ENCODE data around the gene PPFIA2.

The PPFIA2 gene

DNA sequence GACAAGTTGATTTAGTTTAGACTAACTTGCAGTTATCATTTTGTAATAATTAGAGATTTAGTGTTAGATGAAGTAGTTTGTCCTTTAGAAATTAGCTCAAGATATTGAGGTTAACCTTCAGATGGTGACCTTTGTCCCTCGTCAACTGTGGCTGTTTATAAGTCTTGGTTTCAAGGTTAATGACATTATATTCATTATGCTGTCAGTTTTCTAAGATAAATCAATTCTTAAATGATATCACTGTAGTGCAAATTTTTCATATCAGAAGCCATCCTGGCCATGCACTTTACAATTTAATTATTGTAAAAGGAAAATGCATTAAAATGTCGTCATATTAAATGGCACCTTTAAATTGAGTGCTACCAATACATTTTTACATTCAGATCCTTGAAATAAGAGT, 19.6 kb upstream of the PPFIA2 start:
- no peak overlapping the region for H3K4me3 ChIP-seq (ENCODE audit: low read depth, low read length)
- TF ChIP-seq, protein P1, sequence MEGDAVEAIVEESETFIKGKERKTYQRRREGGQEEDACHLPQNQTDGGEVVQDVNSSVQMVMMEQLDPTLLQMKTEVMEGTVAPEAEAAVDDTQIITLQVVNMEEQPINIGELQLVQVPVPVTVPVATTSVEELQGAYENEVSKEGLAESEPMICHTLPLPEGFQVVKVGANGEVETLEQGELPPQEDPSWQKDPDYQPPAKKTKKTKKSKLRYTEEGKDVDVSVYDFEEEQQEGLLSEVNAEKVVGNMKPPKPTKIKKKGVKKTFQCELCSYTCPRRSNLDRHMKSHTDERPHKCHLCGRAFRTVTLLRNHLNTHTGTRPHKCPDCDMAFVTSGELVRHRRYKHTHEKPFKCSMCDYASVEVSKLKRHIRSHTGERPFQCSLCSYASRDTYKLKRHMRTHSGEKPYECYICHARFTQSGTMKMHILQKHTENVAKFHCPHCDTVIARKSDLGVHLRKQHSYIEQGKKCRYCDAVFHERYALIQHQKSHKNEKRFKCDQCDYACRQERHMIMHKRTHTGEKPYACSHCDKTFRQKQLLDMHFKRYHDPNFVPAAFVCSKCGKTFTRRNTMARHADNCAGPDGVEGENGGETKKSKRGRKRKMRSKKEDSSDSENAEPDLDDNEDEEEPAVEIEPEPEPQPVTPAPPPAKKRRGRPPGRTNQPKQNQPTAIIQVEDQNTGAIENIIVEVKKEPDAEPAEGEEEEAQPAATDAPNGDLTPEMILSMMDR (IDR thresholded peaks at IDR 0.05; ENCODE audit: control insufficient read depth, extremely low read depth, insufficient read depth), result no peak
- DNase-seq (ENCODE audit: low read depth), result no peak

DNA sequence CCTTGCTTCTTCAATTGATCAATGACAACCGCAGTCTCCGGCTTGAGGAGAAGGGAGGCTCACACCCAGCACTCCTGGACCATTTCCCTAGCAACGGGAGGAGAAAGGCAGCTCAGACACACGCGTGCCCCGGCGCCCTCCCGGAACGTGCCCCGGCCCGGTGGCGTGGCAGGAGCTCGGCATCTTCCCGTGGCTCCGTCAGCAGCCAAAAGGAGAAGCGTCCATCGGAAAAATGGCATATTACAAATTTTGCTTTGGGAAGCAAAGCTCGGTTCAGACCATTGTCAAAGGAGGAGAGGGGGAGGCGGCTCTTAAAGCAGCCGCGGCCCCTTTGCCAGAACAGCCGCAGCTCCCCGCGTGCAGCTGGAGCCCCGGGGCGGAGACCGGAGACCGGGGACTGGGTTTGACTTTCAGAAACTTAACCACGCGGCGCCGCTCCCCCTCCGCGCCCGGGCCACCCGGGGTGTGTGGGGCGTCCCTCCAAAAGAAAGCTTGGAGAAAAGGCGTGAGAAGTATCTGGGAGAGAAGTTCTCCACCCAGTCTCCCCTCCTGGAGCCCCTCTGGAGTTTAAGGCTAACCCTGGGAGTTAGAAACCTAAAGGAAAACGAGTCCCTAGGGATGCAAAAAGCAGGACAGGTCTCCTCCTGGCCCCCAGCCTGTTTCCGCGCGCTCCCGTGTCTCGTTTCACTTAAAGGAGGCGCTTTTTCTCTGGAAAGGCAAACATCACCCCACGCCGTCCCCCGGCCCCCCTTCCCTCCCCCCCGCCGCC, 545 bp downstream of the PPFIA2 start:
- H3K4me3 ChIP-seq (ENCODE audit: low read depth, low read length), result peak overlapping the region; percentile 66
- DNase-seq (ENCODE audit: low read depth), result no peak
- TF ChIP-seq, protein P1 (IDR thresholded peaks at IDR 0.05; ENCODE audit: control insufficient read depth, extremely low read depth, insufficient read depth), result peak; percentile 7; the same call in 1 of the 2 replicates

DNA sequence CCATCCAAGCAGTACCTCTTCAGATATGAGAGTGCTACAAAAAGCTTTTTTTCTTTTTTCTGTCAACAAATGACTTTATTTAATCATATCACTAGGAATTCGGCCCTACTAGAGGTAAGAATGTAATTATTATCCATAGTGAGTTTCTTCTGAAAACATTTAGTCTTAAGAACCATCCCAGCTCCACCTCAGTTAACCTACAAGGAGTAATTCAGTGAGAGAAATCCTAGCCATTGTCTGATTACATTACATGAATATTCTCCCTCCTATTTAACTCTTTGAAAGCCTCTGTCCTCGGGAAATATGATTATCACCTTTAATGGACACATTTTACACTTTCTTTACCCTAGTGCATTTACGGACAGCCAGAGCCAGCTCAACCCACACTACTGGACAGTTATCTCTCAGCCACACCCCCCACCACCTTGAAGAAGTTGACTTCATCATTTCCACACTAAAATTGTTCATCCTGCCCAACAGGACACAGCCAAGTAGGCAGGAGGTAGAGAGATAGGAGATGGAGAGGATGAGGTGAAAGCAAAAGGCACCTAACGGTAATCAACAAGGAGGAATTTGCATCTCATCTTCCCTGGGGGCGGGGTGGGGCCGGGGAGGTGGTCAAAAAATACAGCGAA, 1.3 kb downstream of the PPFIA2 start:
- H3K4me3 ChIP-seq (ENCODE audit: low read depth, low read length), result peak overlapping the region; percentile 66
- TF ChIP-seq, protein P1 (IDR thresholded peaks at IDR 0.05; ENCODE audit: control insufficient read depth, extremely low read depth, insufficient read depth), result no peak
- no peak for DNase-seq (ENCODE audit: low read depth)

GRCh38 chr12:81729781-81730180, 29.4 kb downstream of the PPFIA2 start:
- TF ChIP-seq, protein P1 (IDR thresholded peaks at IDR 0.05; ENCODE audit: control insufficient read depth, extremely low read depth, insufficient read depth), result no peak
- no peak for DNase-seq (ENCODE audit: low read depth)
- no peak overlapping the region for H3K4me3 ChIP-seq (ENCODE audit: low read depth, low read length)

DNA sequence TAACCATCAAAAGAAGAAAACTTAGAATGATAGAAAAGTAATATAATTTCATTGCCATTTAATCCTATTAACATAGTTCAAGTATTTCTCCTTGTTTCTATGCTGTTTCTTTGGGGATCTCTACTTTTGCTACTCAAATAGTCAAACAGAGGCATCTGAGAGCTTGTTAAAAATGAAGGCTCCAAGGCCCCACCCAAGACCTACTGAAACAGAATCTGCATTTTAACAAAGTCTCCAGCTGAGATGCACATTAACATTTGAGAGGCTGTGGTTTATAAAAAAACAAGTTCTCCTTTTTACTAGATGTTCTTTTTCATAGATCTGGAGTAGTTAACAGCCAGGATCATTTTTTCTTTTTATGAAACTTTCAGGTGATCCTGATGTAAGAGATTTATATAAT, 31.8 kb downstream of the PPFIA2 start:
- no peak for DNase-seq (ENCODE audit: low read depth)
- no peak overlapping the region for H3K4me3 ChIP-seq (ENCODE audit: low read depth, low read length)
- TF ChIP-seq, protein P1 (IDR thresholded peaks at IDR 0.05; ENCODE audit: control insufficient read depth, extremely low read depth, insufficient read depth), result no peak

GRCh38 chr12:81726634-81727033, 32.5 kb downstream of the PPFIA2 start:
- TF ChIP-seq, protein P1 (IDR thresholded peaks at IDR 0.05; ENCODE audit: control insufficient read depth, extremely low read depth, insufficient read depth), result no peak
- no peak overlapping the region for H3K4me3 ChIP-seq (ENCODE audit: low read depth, low read length)
- DNase-seq (ENCODE audit: low read depth), result no peak

Measured in LNCaP clone FGC (cell line).